CD4-positive, alpha-beta T cell (primary cell): ENCODE measurements around the gene PCDH9. TPM values are rescaled to one million over a fixed set of nuclear protein-coding genes. Genes with fewer than 3 reads are reported as not detected.

Experiments
- ATAC-seq: fragments of 200-7000 bp; cut with Tn5 transposase; one replicate; pipeline ENCODE4 v1.10.0; 2022; ENCODE audit warnings: mild to moderate bottlenecking; ENCODE audit not compliant: poor library complexity
- CTCF ChIA-PET: fragments of 350-600 bp; sonication (Branson Sonifier 250); formaldehyde crosslinking; loops from one replicate; lab custom pipeline; 2021; ENCODE audit warnings: antibody characterized with exemption, inconsistent platforms; lab: Charles Lee
- POLR2A ChIA-PET: fragments of 350-600 bp; sonication (Branson Sonifier 250); formaldehyde crosslinking; loops from one replicate; lab custom pipeline; 2021; ENCODE audit warnings: antibody characterized with exemption, inconsistent platforms; lab: Charles Lee
- DNase-seq, 14 experiments: peaks; one replicate each; pipeline ENCODE4 v3.0.0-alpha.2; 2013 to 2020; ENCODE audit warnings: mixed read lengths in 2 of 14
- H3K27ac ChIP-seq, 2 donors: one replicate each; pipeline versions ENCODE4 v1.5.1 to v1.7.0; 2013; ENCODE audit warnings: low read length in 2 of 2, low read depth in 1 of 2, mild to moderate bottlenecking in 1 of 2
- H3K27me3 ChIP-seq, 2 experiments: 1 replicate in 1 of 2; 2 replicates in 1 of 2; pipeline versions ENCODE4 v1.6.1 to v1.7.0; 2013; ENCODE audit warnings: low read length in 2 of 2, control low read depth in 1 of 2, mild to moderate bottlenecking in 1 of 2, moderate library complexity in 1 of 2; ENCODE audit not compliant: insufficient read depth in 2 of 2, control insufficient read depth in 1 of 2
- H3K36me3 ChIP-seq: one replicate; pipeline ENCODE4 v1.6.1; 2013; ENCODE audit warnings: low read length, control low read depth; ENCODE audit not compliant: insufficient read depth
- H3K4me1 ChIP-seq: one replicate; pipeline ENCODE4 v1.6.1; 2013; ENCODE audit warnings: low read length, control low read depth; ENCODE audit not compliant: insufficient read depth
- H3K4me3 ChIP-seq: one replicate; pipeline ENCODE4 v1.5.1; 2013; ENCODE audit warnings: mild to moderate bottlenecking, low read length, moderate library complexity
- H3K9me3 ChIP-seq, 2 experiments: 1 replicate in 1 of 2; 2 replicates in 1 of 2; pipeline versions ENCODE4 v1.6.1 to v1.7.0; 2013; ENCODE audit warnings: low read length in 2 of 2, mild to moderate bottlenecking in 2 of 2, control low read depth in 1 of 2, moderate library complexity in 1 of 2; ENCODE audit not compliant: control insufficient read depth in 1 of 2, insufficient read depth in 1 of 2
- H3K27ac Mint-ChIP-seq: one replicate; pipeline ENCODE4 v1.8.0; 2020; ENCODE audit warnings: mixed read lengths
- H3K27me3 Mint-ChIP-seq: one replicate; pipeline ENCODE4 v1.8.0; 2021; ENCODE audit warnings: mixed read lengths
- H3K36me3 Mint-ChIP-seq: one replicate; pipeline ENCODE4 v1.8.0; 2021; ENCODE audit warnings: low read depth, mixed read lengths
- H3K4me1 Mint-ChIP-seq: one replicate; pipeline ENCODE4 v1.8.0; 2021; ENCODE audit warnings: low read depth, mixed read lengths
- H3K4me3 Mint-ChIP-seq: one replicate; pipeline ENCODE4 v1.8.0; 2020; ENCODE audit warnings: mild to moderate bottlenecking, mixed read lengths
- H3K9me3 Mint-ChIP-seq: one replicate; pipeline ENCODE4 v1.8.0; 2020; ENCODE audit warnings: mixed read lengths
- CTCF ChIP-seq: fragments of 200-600 bp; IDR thresholded peaks from one replicate; pipeline ENCODE4 v1.8.0; 2022; ENCODE audit warnings: antibody characterized with exemption, mild to moderate bottlenecking
- intact Hi-C, 2 experiments: fragments of 100-400 bp; cut with DNase I in 1 of 2; cut with micrococcal nuclease in 1 of 2; formaldehyde crosslinking; loops; one replicate each; pipeline versions ENCODE4 v1.15.1 to v1.9.0; 2023 to 2025; cut with DNase I, micrococcal nuclease
- total RNA-seq, 174 experiments: library from RNA in 2 of 174; stranded (reverse) in 2 of 174; gene quantifications; one replicate each; pipeline ENCODE4 v1.2.3 and lab custom pipeline; 2021 to 2026

PCDH9 gene
- total RNA-seq, 2 experiments from 2014 or later: 0.08 to 0.19 TPM

DNA sequence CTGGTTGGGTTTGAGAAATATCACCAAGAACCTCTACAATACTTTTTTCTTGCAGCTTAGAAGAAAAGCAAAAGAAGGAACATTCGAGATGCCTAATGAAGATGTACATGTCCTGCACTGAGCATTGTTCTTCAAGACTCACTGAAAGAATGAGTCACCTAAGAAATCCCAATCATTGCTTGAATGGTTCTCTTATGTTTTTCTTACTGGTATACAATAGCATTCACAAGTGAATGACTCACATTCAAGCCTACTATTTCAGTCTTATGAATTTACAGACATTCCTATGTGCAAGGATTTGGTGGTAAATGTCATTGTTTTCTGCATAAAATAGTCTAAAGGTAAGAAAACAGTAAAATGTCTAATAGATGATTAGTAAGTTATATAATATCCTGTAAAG lies 594.6 kb downstream of the PCDH9 start:
- no peaks in the 10 kb centered on the region for H3K9me3 Mint-ChIP-seq
- no peak overlapping the region for H3K27ac ChIP-seq
- H3K27me3 ChIP-seq: no peaks in the 10 kb centered on the region
- ChIA-PET POLR2A (no interaction called here), CTCF (no interaction called here)
- DNase-seq: no peak
- no peak for TF ChIP-seq CTCF
- no peak overlapping the region for H3K27ac Mint-ChIP-seq
- no peak for ATAC-seq
- no peaks in the 10 kb centered on the region for H3K36me3 ChIP-seq
- H3K4me1 ChIP-seq: no peaks in the 10 kb centered on the region
- no peaks in the 10 kb centered on the region for H3K4me1 Mint-ChIP-seq
- H3K27me3 Mint-ChIP-seq: no peaks in the 10 kb centered on the region
- no peaks in the 10 kb centered on the region for H3K36me3 Mint-ChIP-seq
- peaks cover 0 to 3% of the 10 kb centered on the region in 2 experiments for H3K9me3 ChIP-seq
- H3K4me3 ChIP-seq: no peak overlapping the region
- intact Hi-C loops: no loop called here
- H3K4me3 Mint-ChIP-seq: no peak overlapping the region

DNA sequence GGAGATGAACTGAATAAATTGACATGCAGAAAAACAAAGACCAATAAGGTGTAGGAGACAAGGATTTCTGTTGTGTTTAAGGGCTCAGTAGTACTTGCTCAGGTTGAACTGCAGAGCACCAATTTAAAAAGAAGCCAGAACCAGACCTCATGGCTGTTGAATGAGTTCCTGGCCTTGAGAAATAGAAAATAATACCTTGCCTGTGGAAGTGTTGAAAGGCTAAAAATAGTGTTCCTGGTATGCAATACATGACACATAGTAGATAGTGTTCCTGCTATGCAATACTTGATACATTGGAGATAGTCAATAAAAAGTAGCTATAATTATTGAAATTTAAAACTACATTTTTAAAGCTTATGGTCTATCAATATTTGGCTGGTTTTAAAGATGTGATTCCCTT lies 595.8 kb downstream of the PCDH9 start:
- CTCF ChIA-PET: no interaction called here
- POLR2A ChIA-PET: interaction anchor here (0.6 kb wide), 1 partner anchor 635 kb away, joined by 3 read pairs; no protein-coding TSS in a partner anchor
- no peaks in the 10 kb centered on the region for H3K36me3 Mint-ChIP-seq
- no peaks in the 10 kb centered on the region for H3K27me3 Mint-ChIP-seq
- no peaks in the 10 kb centered on the region for H3K9me3 Mint-ChIP-seq
- H3K27ac Mint-ChIP-seq: no peak overlapping the region
- Histone ChIP-seq H3K27ac (no peak overlapping the region), H3K36me3 (no peaks in the 10 kb centered on the region), H3K27me3 (no peaks in the 10 kb centered on the region), H3K4me1 (no peaks in the 10 kb centered on the region), H3K9me3 (peaks cover 0 to 3% of the 10 kb centered on the region in 2 experiments), H3K4me3 (no peak overlapping the region)
- H3K4me1 Mint-ChIP-seq: no peaks in the 10 kb centered on the region
- intact Hi-C loops: no loop called here
- ATAC-seq (no peak), DNase-seq (no peak)
- no peak overlapping the region for H3K4me3 Mint-ChIP-seq
- TF ChIP-seq CTCF: no peak

GRCh38 chr13:66627512-66627911 lies 602.6 kb downstream of the PCDH9 start:
- intact Hi-C loops: no loop called here
- TF ChIP-seq CTCF: no peak

More at GRCh38 chr13:66627512-66627911, 602.6 kb downstream of the PCDH9 start:
- POLR2A ChIA-PET: no interaction called here
- ATAC-seq (no peak), DNase-seq (no peak)
- no peaks in the 10 kb centered on the region for H3K36me3 ChIP-seq
- CTCF ChIA-PET: no interaction called here
- H3K27me3 ChIP-seq: no peaks in the 10 kb centered on the region
- H3K9me3 ChIP-seq: peaks cover 0 to 3% of the 10 kb centered on the region in 2 experiments
- Mint-ChIP-seq H3K4me1 (no peaks in the 10 kb centered on the region), H3K36me3 (no peaks in the 10 kb centered on the region), H3K9me3 (no peaks in the 10 kb centered on the region), H3K4me3 (no peak overlapping the region), H3K27me3 (no peaks in the 10 kb centered on the region), H3K27ac (no peak overlapping the region)
- no peak overlapping the region for H3K4me3 ChIP-seq
- no peak overlapping the region for H3K27ac ChIP-seq
- no peaks in the 10 kb centered on the region for H3K4me1 ChIP-seq
